Mucosa of descending colon (tissue), 3 donors: ENCODE results near the gene EPN2. TPM values are rescaled to one million over a fixed set of nuclear protein-coding genes. Genes with fewer than 3 reads are reported as not detected.

Source experiments
- ATAC-seq: fragments of 200-7000 bp; cut with Tn5 transposase; one replicate; pipeline ENCODE4 v1.9.1; 2020; ENCODE audit warnings: mild to moderate bottlenecking, moderate library complexity
- DNase-seq, 3 donors: peaks; one replicate each; pipeline ENCODE4 v3.0.0-alpha.2; 2020
- H3K36me3 ChIP-seq: fragments of 200-600 bp; one replicate; pipeline ENCODE4 v1.8.0; 2021; ENCODE audit warnings: low read depth, mild to moderate bottlenecking
- H3K4me1 ChIP-seq: fragments of 200-600 bp; one replicate; pipeline ENCODE4 v1.8.0; 2021; ENCODE audit warnings: low read depth, mild to moderate bottlenecking
- H3K4me3 ChIP-seq: fragments of 200-600 bp; one replicate; pipeline ENCODE4 v1.8.0; 2021; ENCODE audit warnings: mild to moderate bottlenecking
- H3K9me3 ChIP-seq: fragments of 200-600 bp; one replicate; pipeline ENCODE4 v1.8.0; 2021; ENCODE audit warnings: mild to moderate bottlenecking
- intact Hi-C, 2 donors: fragments of 100-400 bp; cut with DNase I in 1 of 2; cut with micrococcal nuclease in 1 of 2; formaldehyde crosslinking; loops; one replicate each; pipeline versions ENCODE4 v1.11.0 to v1.11.1; 2022; cut with DNase I, micrococcal nuclease
- total RNA-seq, 3 donors: library from RNA; stranded (reverse); fragmentation: NEBNext Ultra II Directional in 2 of 3; extraction: Animal tissue kit (Norgen Biotek cat#: 25700) in 2 of 3; gene quantifications; one replicate each; pipeline versions ENCODE4 v1.2.1 to v1.2.4, GENCODE V29; 2021 to 2023
- TF ChIP-seq, protein P1 (sequence below): fragments of 200-600 bp; IDR thresholded peaks from one replicate; pipeline ENCODE4 v1.8.0; 2022; ENCODE audit warnings: antibody characterized with exemption, mild to moderate bottlenecking
- donor health status: DM: no; HTN: no; CAD: no; lungs with moderate emphysema.
- donor health status: DM: no; HTN: no; CAD: no.
- donor health status: DM: no; HTN: yes; CAD: no.

The EPN2 gene
- total RNA-seq, 3 donors from 2014 or later, result 32.6 to 75.8 (median 45.0) TPM

GRCh38 chr17:19371259-19372010, 134.3 kb downstream of the EPN2 start:
- H3K4me3 ChIP-seq, result no peak overlapping the region
- peaks cover 14% of the 10 kb centered on the region for H3K4me1 ChIP-seq
- H3K9me3 ChIP-seq, result no peaks in the 10 kb centered on the region
- intact Hi-C loops, result no loop called here
- H3K36me3 ChIP-seq, result no peaks in the 10 kb centered on the region
- DNase-seq (no peak), ATAC-seq (no peak)
- TF ChIP-seq, protein P1, sequence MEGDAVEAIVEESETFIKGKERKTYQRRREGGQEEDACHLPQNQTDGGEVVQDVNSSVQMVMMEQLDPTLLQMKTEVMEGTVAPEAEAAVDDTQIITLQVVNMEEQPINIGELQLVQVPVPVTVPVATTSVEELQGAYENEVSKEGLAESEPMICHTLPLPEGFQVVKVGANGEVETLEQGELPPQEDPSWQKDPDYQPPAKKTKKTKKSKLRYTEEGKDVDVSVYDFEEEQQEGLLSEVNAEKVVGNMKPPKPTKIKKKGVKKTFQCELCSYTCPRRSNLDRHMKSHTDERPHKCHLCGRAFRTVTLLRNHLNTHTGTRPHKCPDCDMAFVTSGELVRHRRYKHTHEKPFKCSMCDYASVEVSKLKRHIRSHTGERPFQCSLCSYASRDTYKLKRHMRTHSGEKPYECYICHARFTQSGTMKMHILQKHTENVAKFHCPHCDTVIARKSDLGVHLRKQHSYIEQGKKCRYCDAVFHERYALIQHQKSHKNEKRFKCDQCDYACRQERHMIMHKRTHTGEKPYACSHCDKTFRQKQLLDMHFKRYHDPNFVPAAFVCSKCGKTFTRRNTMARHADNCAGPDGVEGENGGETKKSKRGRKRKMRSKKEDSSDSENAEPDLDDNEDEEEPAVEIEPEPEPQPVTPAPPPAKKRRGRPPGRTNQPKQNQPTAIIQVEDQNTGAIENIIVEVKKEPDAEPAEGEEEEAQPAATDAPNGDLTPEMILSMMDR, result no peak

GRCh38 chr17:19372011-19372370, 134.8 kb downstream of the EPN2 start:
- no peak overlapping the region for H3K4me3 ChIP-seq
- intact Hi-C loops, result no loop called here
- H3K36me3 ChIP-seq, result no peaks in the 10 kb centered on the region
- no peak for DNase-seq
- H3K9me3 ChIP-seq, result no peaks in the 10 kb centered on the region
- H3K4me1 ChIP-seq, result peaks cover 17% of the 10 kb centered on the region
- ATAC-seq, result no peak
- TF ChIP-seq, protein P1, result no peak

GRCh38 chr17:19372439-19372838, 135.3 kb downstream of the EPN2 start:
- DNase-seq (no peak), ATAC-seq (no peak)
- Histone ChIP-seq H3K4me3 (no peak overlapping the region), H3K36me3 (no peaks in the 10 kb centered on the region), H3K4me1 (peaks cover 21% of the 10 kb centered on the region), H3K9me3 (no peaks in the 10 kb centered on the region)
- TF ChIP-seq, protein P1, result no peak
- intact Hi-C loops, result no loop called here

DNA sequence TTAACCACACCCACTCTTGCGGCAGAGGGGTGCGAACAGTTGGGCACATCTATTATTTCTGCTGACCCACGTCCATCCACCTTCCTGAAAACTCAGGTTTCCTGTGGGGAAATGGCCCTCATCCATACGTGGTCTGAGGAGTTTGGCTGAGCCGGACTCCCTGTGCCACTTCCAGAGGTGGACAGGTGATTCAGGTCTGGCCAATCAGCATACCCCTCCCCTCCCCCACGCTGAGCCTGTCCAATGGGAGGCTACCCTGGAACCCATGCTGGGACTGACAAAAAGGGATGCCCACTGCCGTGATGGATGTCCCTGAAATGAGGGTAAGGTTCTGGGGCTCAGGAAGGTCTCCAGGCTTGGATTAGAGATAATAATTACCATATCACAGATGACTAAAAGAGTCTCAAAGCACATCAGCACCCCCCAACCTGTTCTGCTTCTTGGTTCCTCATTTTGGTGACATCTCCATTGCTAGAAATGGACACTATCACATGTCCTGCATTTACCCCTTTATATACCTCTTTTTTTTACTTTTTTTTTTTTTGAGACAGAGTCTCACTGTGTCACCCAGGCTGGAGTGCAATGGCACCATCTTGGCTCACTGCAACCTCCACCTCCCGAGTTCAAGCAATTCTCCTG, 135.8 kb downstream of the EPN2 start:
- Histone ChIP-seq H3K36me3 (peaks cover under 1% of the 10 kb centered on the region), H3K4me1 (peaks cover 21% of the 10 kb centered on the region), H3K4me3 (no peak overlapping the region), H3K9me3 (no peaks in the 10 kb centered on the region)
- TF ChIP-seq, protein P1, result no peak
- DNase-seq (no peak), ATAC-seq (no peak)
- intact Hi-C loops, result no loop called here

- ATAC-seq, result no peak
- Histone ChIP-seq H3K4me3 (no peak overlapping the region), H3K36me3 (peaks cover 3% of the 10 kb centered on the region), H3K4me1 (peaks cover 21% of the 10 kb centered on the region), H3K9me3 (no peaks in the 10 kb centered on the region)
- intact Hi-C loops, result no loop called here
- no peak for DNase-seq
- TF ChIP-seq, protein P1, result no peak
These were observed 137.0 kb downstream of the EPN2 start for GRCh38 chr17:19374136-19374535.
